CD14-positive monocyte (primary cell): ENCODE results near the gene MIEF1. TPM values are rescaled to one million over a fixed set of nuclear protein-coding genes. Genes with fewer than 3 reads are reported as not detected.

Experiments used
- DNase-seq, 3 donors: peaks; one replicate each; pipeline ENCODE4 v3.0.0-alpha.2; 2011 to 2022
- H2AFZ ChIP-seq: 2 replicates; pipeline ENCODE4 v1.6.0; 2012; ENCODE audit warnings: mild to moderate bottlenecking, low read depth, low read length, inconsistent platforms; ENCODE audit not compliant: insufficient read depth, poor library complexity, severe bottlenecking
- H3K27ac ChIP-seq, 2 donors: 1 replicate in 1 of 2; 2 replicates in 1 of 2; pipeline ENCODE4 v1.5.1; 2012 to 2013; ENCODE audit warnings: low read length in 2 of 2, control low read depth in 1 of 2, inconsistent platforms in 1 of 2, low read depth in 1 of 2, mild to moderate bottlenecking in 1 of 2
- H3K27me3 ChIP-seq, 2 donors: one replicate each; pipeline versions ENCODE4 v1.6.0 to v1.6.1; 2011 to 2013; ENCODE audit warnings: low read length in 2 of 2; ENCODE audit not compliant: control insufficient read depth in 2 of 2, insufficient read depth in 2 of 2
- H3K36me3 ChIP-seq, 2 donors: replicated peaks in 1 of 2; 1 replicate in 1 of 2; 2 replicates in 1 of 2; pipeline versions ENCODE4 v1.5.1 to v1.6.1; 2012 to 2013; ENCODE audit warnings: low read length in 2 of 2, control low read depth in 1 of 2, inconsistent platforms in 1 of 2, mild to moderate bottlenecking in 1 of 2; ENCODE audit not compliant: insufficient read depth in 2 of 2, control insufficient read depth in 1 of 2
- H3K4me1 ChIP-seq, 2 donors: 1 replicate in 1 of 2; 2 replicates in 1 of 2; pipeline versions ENCODE4 v1.5.1 to v1.6.1; 2012 to 2013; ENCODE audit warnings: low read length in 2 of 2, control low read depth in 1 of 2, inconsistent platforms in 1 of 2, mild to moderate bottlenecking in 1 of 2, moderate library complexity in 1 of 2; ENCODE audit not compliant: insufficient read depth in 2 of 2, control insufficient read depth in 1 of 2
- H3K4me2 ChIP-seq: replicated peaks from 2 replicates; pipeline ENCODE3; 2012; ENCODE audit warnings: low read length, moderate library complexity, mild to moderate bottlenecking; ENCODE audit not compliant: poor library complexity, severe bottlenecking; ENCODE audit errors: extremely low read depth
- H3K4me3 ChIP-seq, 3 experiments: fragments of 200-600 bp in 1 of 3; sonication (generic) in 1 of 3; replicated peaks in 1 of 3; 1 replicate in 2 of 3; 2 replicates in 1 of 3; pipeline ENCODE4 v1.5.1; 2011 to 2013; ENCODE audit warnings: low read length in 3 of 3, mild to moderate bottlenecking in 3 of 3, control low read depth in 2 of 3, low read depth in 2 of 3, inconsistent platforms in 1 of 3, moderate library complexity in 1 of 3
- H3K79me2 ChIP-seq: 2 replicates; pipeline ENCODE4 v1.6.0; 2012; ENCODE audit warnings: mild to moderate bottlenecking, control low read depth, inconsistent platforms, low read length, moderate library complexity; ENCODE audit not compliant: insufficient read depth
- H3K9ac ChIP-seq: 2 replicates; pipeline ENCODE4 v1.6.0; 2017; ENCODE audit warnings: low read length, mild to moderate bottlenecking; ENCODE audit not compliant: insufficient read depth, poor library complexity, severe bottlenecking
- H3K9me3 ChIP-seq, 2 donors: replicated peaks in 1 of 2; 1 replicate in 1 of 2; 2 replicates in 1 of 2; pipeline versions ENCODE4 v1.5.1 to v1.6.1; 2012 to 2013; ENCODE audit warnings: low read length in 2 of 2, control low read depth in 1 of 2; ENCODE audit not compliant: control insufficient read depth in 1 of 2, insufficient read depth in 1 of 2
- H4K20me1 ChIP-seq: 2 replicates; pipeline ENCODE4 v1.6.0; 2012; ENCODE audit warnings: mild to moderate bottlenecking, low read length, control low read depth, moderate library complexity; ENCODE audit not compliant: insufficient read depth
- H3K27ac Mint-ChIP-seq, 7 donors: one replicate each; pipeline ENCODE4 v1.8.0; 2020; ENCODE audit warnings: mild to moderate bottlenecking in 7 of 7, mixed read lengths in 7 of 7, moderate library complexity in 6 of 7, inconsistent platforms in 2 of 7
- H3K27me3 Mint-ChIP-seq, 3 donors: one replicate each; pipeline ENCODE4 v1.8.0; 2021 to 2022; ENCODE audit warnings: low read depth in 3 of 3, mild to moderate bottlenecking in 3 of 3, mixed read lengths in 3 of 3, moderate library complexity in 3 of 3, inconsistent platforms in 1 of 3
- H3K36me3 Mint-ChIP-seq, 2 donors: one replicate each; pipeline ENCODE4 v1.8.0; 2020; ENCODE audit warnings: mixed read lengths in 2 of 2, inconsistent platforms in 1 of 2, mild to moderate bottlenecking in 1 of 2
- H3K4me1 Mint-ChIP-seq: one replicate; pipeline ENCODE4 v1.8.0; 2020; ENCODE audit warnings: mild to moderate bottlenecking, mixed read lengths
- H3K4me3 Mint-ChIP-seq, 2 donors: one replicate each; pipeline ENCODE4 v1.8.0; 2020; ENCODE audit warnings: mild to moderate bottlenecking in 2 of 2, mixed read lengths in 2 of 2, moderate library complexity in 1 of 2
- H3K9me3 Mint-ChIP-seq, 7 donors: one replicate each; pipeline ENCODE4 v1.8.0; 2020 to 2022; ENCODE audit warnings: mixed read lengths in 7 of 7, mild to moderate bottlenecking in 6 of 7, moderate library complexity in 6 of 7, inconsistent platforms in 2 of 7
- WGBS: methylation state at CpG from one replicate; pipeline ENCODE4 v1.1.5; 2013; ENCODE audit warnings: missing lambda C conversion rate; ENCODE audit not compliant: insufficient coverage; 5-methylcytosine and 5-hydroxymethylcytosine counted together
- intact Hi-C, 2 donors: fragments of 100-400 bp; cut with micrococcal nuclease; formaldehyde crosslinking; loops; one replicate each; pipeline versions ENCODE4 v1.15.0 to v1.15.1; 2023
- polyA plus RNA-seq, 3 donors: library from polyadenylated mRNA; depleted of rRNA in 1 of 3; unstranded in 2 of 3; stranded (reverse) in 1 of 3; fragments of 300-500 nt in 2 of 3; fragments of >200 nt in 1 of 3; fragmentation: Illumina TruSeq in 2 of 3; gene quantifications; 1 replicate in 2 of 3; 2 replicates in 1 of 3; pipeline ENCODE4 v1.2.3, GENCODE V29; 2012 to 2021
- TF ChIP-seq, protein P1 (sequence below): fragments of 200-600 bp; IDR thresholded peaks from one replicate; pipeline ENCODE4 v1.8.0; 2022; ENCODE audit warnings: antibody characterized with exemption, mild to moderate bottlenecking

MIEF1 gene
- polyA plus RNA-seq, 3 donors = 9.4 to 14.0 (median 13.3) TPM

DNA sequence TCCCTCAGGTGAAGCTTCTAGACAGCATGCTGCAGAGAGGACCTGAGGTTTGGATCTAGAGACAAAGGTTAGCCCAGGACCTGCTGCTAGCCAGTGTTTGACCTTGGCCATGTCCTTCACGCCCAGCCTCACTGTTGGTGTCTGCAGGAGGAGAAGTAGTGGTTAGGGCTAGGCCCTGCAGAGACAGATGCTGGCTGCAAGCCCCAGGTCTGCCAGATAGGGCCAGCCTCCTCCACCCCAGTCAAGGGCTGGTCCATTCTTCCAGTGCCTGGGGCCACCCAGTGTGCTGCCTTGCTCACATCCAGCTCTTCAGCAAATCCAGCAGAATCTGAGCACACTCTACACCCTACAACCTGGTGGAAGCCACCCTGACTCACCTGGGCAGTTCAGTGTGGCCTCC, 21.5 kb upstream of the MIEF1 start:
- Histone ChIP-seq H3K27me3 (no peaks in the 10 kb centered on the region), H3K4me3 (no peak overlapping the region), H3K9me3 (no peaks in the 10 kb centered on the region), H3K4me1 (no peaks in the 10 kb centered on the region), H2AFZ (no peak overlapping the region), H3K9ac (no peak overlapping the region), H4K20me1 (no peaks in the 10 kb centered on the region), H3K36me3 (no peaks in the 10 kb centered on the region), H3K27ac (no peak overlapping the region), H3K79me2 (no peaks in the 10 kb centered on the region), H3K4me2 (no peak overlapping the region)
- H3K9me3 Mint-ChIP-seq = peaks cover 0 to 2% (median 0%) of the 10 kb centered on the region in 7 donors
- TF ChIP-seq, protein P1, sequence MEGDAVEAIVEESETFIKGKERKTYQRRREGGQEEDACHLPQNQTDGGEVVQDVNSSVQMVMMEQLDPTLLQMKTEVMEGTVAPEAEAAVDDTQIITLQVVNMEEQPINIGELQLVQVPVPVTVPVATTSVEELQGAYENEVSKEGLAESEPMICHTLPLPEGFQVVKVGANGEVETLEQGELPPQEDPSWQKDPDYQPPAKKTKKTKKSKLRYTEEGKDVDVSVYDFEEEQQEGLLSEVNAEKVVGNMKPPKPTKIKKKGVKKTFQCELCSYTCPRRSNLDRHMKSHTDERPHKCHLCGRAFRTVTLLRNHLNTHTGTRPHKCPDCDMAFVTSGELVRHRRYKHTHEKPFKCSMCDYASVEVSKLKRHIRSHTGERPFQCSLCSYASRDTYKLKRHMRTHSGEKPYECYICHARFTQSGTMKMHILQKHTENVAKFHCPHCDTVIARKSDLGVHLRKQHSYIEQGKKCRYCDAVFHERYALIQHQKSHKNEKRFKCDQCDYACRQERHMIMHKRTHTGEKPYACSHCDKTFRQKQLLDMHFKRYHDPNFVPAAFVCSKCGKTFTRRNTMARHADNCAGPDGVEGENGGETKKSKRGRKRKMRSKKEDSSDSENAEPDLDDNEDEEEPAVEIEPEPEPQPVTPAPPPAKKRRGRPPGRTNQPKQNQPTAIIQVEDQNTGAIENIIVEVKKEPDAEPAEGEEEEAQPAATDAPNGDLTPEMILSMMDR = no peak
- H3K36me3 Mint-ChIP-seq = no peaks in the 10 kb centered on the region
- no peak overlapping the region for H3K4me3 Mint-ChIP-seq
- no peak for DNase-seq
- H3K27me3 Mint-ChIP-seq = peaks cover 2 to 3% (median 2%) of the 10 kb centered on the region in 3 donors
- H3K4me1 Mint-ChIP-seq = no peaks in the 10 kb centered on the region
- no CpG with 5 or more reads among the region's 1 CpG for WGBS
- no peak overlapping the region for H3K27ac Mint-ChIP-seq
- intact Hi-C loops = no loop called here

DNA sequence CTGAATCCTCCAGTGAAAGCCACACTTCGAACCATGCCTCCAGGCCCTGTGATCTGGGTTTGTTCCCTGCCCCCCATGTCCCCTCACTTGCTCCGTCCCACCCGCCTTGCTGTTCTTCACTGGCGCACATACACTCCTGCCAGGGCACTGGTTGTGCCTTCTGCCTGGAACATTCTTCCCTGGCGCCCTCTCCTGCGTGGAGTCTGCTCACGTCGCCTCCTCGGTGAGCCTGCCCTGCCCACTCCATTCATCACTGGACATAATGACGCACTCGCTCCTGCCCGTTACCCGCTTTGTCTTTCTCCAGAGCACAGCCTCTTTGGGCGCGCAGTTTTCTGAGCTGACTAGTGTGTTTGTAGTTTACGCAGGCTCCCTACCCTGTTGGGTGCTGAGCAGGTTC, 21.0 kb upstream of the MIEF1 start:
- no peaks in the 10 kb centered on the region for H3K27me3 ChIP-seq
- TF ChIP-seq, protein P1 = no peak
- H3K9me3 ChIP-seq = no peaks in the 10 kb centered on the region
- no peak overlapping the region for H3K4me2 ChIP-seq
- Mint-ChIP-seq H3K4me3 (no peak overlapping the region), H3K4me1 (no peaks in the 10 kb centered on the region), H3K36me3 (no peaks in the 10 kb centered on the region), H3K9me3 (peaks cover 0 to 2% (median 0%) of the 10 kb centered on the region in 7 donors), H3K27me3 (peaks cover 2 to 3% (median 2%) of the 10 kb centered on the region in 3 donors), H3K27ac (no peak overlapping the region)
- H3K27ac ChIP-seq = no peak overlapping the region
- no peaks in the 10 kb centered on the region for H3K79me2 ChIP-seq
- no peak overlapping the region for H3K9ac ChIP-seq
- H4K20me1 ChIP-seq = no peaks in the 10 kb centered on the region
- no peak overlapping the region for H3K4me3 ChIP-seq
- no peaks in the 10 kb centered on the region for H3K4me1 ChIP-seq
- WGBS = 97% methylated on average over 12 of the region's 16 CpGs
- no peak for DNase-seq
- intact Hi-C loops = no loop called here
- H3K36me3 ChIP-seq = no peaks in the 10 kb centered on the region
- no peak overlapping the region for H2AFZ ChIP-seq
